Epithelial cell of umbilical artery (primary cell): ENCODE measurements around the gene ZNF337. TPM values are rescaled to one million over a fixed set of nuclear protein-coding genes. Genes with fewer than 3 reads are reported as not detected.

Experiments
- total RNA-seq: library from RNA; depleted of rRNA; stranded (reverse); fragments of >200 nt; gene quantifications from 2 replicates; pipeline ENCODE4 v1.2.3, GENCODE V29; 2014

ZNF337 gene
- total RNA-seq: 12.7 and 17.6 TPM in 2 replicates

GRCh38 chr20:25696371-25697131 lies at the start of gene ZNF337:
TSS of gene ZNF337 (minus strand) at chr20:25696853. CDS start at chr20:25686417, 10,436 bp downstream.

Other genes with a start within 250 kb of the ZNF337 start
- gene NINL, start 111.3 kb downstream of the ZNF337 start, total RNA-seq: 9.4 and 9.9 TPM in 2 replicates
- 9.1 and 9.9 TPM in 2 replicates for gene NANP, start 72.8 kb downstream of the ZNF337 start, total RNA-seq